Nephron progenitor cell (in vitro differentiated cells): ENCODE results near the gene TREML1.
"Not testable (repeated sequence)": the region's sequence is repeated elsewhere in the genome, so short reads cannot be mapped to it uniquely, and the experiment has no call there.

Experiments used
- DNase-seq: peaks from one replicate; pipeline ENCODE4 v3.0.0; 2021
- H3K27ac Mint-ChIP-seq: 2 replicates; pipeline ENCODE4 v1.8.0; 2021; ENCODE audit warnings: mild to moderate bottlenecking, moderate library complexity, mixed read lengths
- H3K27me3 Mint-ChIP-seq: 2 replicates; pipeline ENCODE4 v1.8.0; 2021; ENCODE audit warnings: mild to moderate bottlenecking, low read depth, mixed read lengths; ENCODE audit not compliant: poor library complexity
- H3K36me3 Mint-ChIP-seq: 2 replicates; pipeline ENCODE4 v1.8.0; 2021; ENCODE audit warnings: low read depth, mixed read lengths
- H3K4me1 Mint-ChIP-seq: 2 replicates; pipeline ENCODE4 v1.8.0; 2021; ENCODE audit warnings: mixed read lengths
- H3K4me3 Mint-ChIP-seq: 2 replicates; pipeline ENCODE4 v1.8.0; 2021; ENCODE audit warnings: mild to moderate bottlenecking, moderate library complexity, mixed read lengths
- H3K9me3 Mint-ChIP-seq: 2 replicates; pipeline ENCODE4 v1.8.0; 2021; ENCODE audit warnings: mild to moderate bottlenecking, moderate library complexity, mixed read lengths
- TF ChIP-seq, protein P1 (sequence below): fragments of 200-600 bp; sonication (generic); IDR thresholded peaks from 2 replicates; pipeline ENCODE4 v1.5.0; 2021; ENCODE audit warnings: antibody characterized with exemption

Gene TREML1

GRCh38 chr6:41122918-41123317 is 31.2 kb downstream of the TREML1 start:
- peaks cover 14% of the 10 kb centered on the region for H3K36me3 Mint-ChIP-seq
- H3K27me3 Mint-ChIP-seq = peaks cover 3% of the 10 kb centered on the region
- no peak for DNase-seq
- TF ChIP-seq, protein P1, sequence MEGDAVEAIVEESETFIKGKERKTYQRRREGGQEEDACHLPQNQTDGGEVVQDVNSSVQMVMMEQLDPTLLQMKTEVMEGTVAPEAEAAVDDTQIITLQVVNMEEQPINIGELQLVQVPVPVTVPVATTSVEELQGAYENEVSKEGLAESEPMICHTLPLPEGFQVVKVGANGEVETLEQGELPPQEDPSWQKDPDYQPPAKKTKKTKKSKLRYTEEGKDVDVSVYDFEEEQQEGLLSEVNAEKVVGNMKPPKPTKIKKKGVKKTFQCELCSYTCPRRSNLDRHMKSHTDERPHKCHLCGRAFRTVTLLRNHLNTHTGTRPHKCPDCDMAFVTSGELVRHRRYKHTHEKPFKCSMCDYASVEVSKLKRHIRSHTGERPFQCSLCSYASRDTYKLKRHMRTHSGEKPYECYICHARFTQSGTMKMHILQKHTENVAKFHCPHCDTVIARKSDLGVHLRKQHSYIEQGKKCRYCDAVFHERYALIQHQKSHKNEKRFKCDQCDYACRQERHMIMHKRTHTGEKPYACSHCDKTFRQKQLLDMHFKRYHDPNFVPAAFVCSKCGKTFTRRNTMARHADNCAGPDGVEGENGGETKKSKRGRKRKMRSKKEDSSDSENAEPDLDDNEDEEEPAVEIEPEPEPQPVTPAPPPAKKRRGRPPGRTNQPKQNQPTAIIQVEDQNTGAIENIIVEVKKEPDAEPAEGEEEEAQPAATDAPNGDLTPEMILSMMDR = no peak
- H3K27ac Mint-ChIP-seq = no peak overlapping the region
- no peak overlapping the region for H3K4me3 Mint-ChIP-seq
- H3K9me3 Mint-ChIP-seq = no peaks in the 10 kb centered on the region
- no peaks in the 10 kb centered on the region for H3K4me1 Mint-ChIP-seq

- H3K27me3 Mint-ChIP-seq = peaks cover 3% of the 10 kb centered on the region
- no peaks in the 10 kb centered on the region for H3K9me3 Mint-ChIP-seq
- H3K4me1 Mint-ChIP-seq = no peaks in the 10 kb centered on the region
- peaks cover 11% of the 10 kb centered on the region for H3K36me3 Mint-ChIP-seq
- H3K4me3 Mint-ChIP-seq = no peak overlapping the region
- no peak overlapping the region for H3K27ac Mint-ChIP-seq
- TF ChIP-seq, protein P1 = no peak
- no peak for DNase-seq
These were observed 31.8 kb downstream of the TREML1 start for GRCh38 chr6:41122373-41122772.

GRCh38 chr6:41120058-41120457 is 34.1 kb downstream of the TREML1 start:
- H3K4me1 Mint-ChIP-seq = peaks cover 8% of the 10 kb centered on the region
- no peaks in the 10 kb centered on the region for H3K9me3 Mint-ChIP-seq
- TF ChIP-seq, protein P1 = no peak
- DNase-seq = no peak
- peaks cover 3% of the 10 kb centered on the region for H3K27me3 Mint-ChIP-seq
- H3K36me3 Mint-ChIP-seq = peaks cover 9% of the 10 kb centered on the region
- no peak overlapping the region for H3K4me3 Mint-ChIP-seq
- H3K27ac Mint-ChIP-seq = no peak overlapping the region

DNA sequence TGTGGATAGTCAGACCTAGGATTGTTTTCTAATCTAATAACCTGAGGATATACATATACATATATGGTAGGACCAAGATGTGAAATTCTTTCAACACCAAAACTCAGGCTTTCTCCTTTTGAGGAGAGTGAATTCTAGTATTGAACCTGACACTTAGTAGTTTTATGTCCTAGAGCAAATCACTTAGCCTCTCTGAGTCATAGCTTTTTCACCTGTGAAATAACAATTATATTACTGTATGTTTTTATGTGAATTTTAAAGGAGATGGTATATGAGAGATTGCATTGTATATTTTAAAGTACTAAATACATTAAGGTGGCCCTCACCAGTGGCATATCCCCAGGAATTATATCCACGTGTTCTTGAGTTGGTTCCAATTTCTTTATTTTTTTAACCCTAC is 34.6 kb downstream of the TREML1 start:
- H3K4me1 Mint-ChIP-seq = peaks cover 12% of the 10 kb centered on the region
- no peak overlapping the region for H3K4me3 Mint-ChIP-seq
- H3K9me3 Mint-ChIP-seq = no peaks in the 10 kb centered on the region
- peaks cover 9% of the 10 kb centered on the region for H3K36me3 Mint-ChIP-seq
- H3K27me3 Mint-ChIP-seq = peaks cover 3% of the 10 kb centered on the region
- TF ChIP-seq, protein P1 = no peak
- no peak for DNase-seq
- H3K27ac Mint-ChIP-seq = no peak overlapping the region

DNA sequence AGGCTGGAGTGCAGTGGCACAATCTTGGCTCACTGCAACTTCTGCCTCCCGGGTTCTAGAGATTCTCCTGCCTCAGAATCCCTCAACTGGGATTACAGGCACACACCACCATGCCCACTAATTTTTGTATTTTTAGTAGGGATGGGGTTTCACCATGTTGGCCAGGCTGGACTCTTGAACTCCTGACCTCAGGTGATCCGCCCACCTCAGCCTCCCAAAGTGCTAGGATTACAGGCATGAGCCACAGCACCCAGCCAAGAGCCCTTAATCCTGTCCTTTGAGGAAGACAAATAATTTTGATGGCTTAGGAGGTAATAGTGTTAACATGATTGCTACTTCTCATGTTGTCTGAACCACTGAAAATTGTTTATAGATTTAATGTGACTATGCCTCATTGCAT is 39.1 kb downstream of the TREML1 start:
- H3K27me3 Mint-ChIP-seq, DNase-seq, H3K4me3 Mint-ChIP-seq, H3K9me3 Mint-ChIP-seq, H3K27ac Mint-ChIP-seq, H3K36me3 Mint-ChIP-seq: not testable (repeated sequence)
- peaks cover 14% of the 10 kb centered on the region for H3K4me1 Mint-ChIP-seq

GRCh38 chr6:41111017-41111416 is 43.1 kb downstream of the TREML1 start:
- H3K4me3 Mint-ChIP-seq = no peak overlapping the region
- peaks cover 14% of the 10 kb centered on the region for H3K4me1 Mint-ChIP-seq
- no peaks in the 10 kb centered on the region for H3K9me3 Mint-ChIP-seq
- H3K27ac Mint-ChIP-seq = no peak overlapping the region
- no peak for DNase-seq
- H3K36me3 Mint-ChIP-seq = no peaks in the 10 kb centered on the region
- peaks cover 2% of the 10 kb centered on the region for H3K27me3 Mint-ChIP-seq
- TF ChIP-seq, protein P1 = no peak
